Mucosa of descending colon (tissue), 3 donors: ENCODE results near the gene ZBTB17. TPM values are rescaled to one million over a fixed set of nuclear protein-coding genes. Genes with fewer than 3 reads are reported as not detected.
"Not testable (repeated sequence)": the region's sequence is repeated elsewhere in the genome, so short reads cannot be mapped to it uniquely, and the experiment has no call there.

Experiments
- ATAC-seq: fragments of 200-7000 bp; cut with Tn5 transposase; one replicate; pipeline ENCODE4 v1.9.1; 2020; ENCODE audit warnings: mild to moderate bottlenecking, moderate library complexity
- DNase-seq, 3 donors: peaks; one replicate each; pipeline ENCODE4 v3.0.0-alpha.2; 2020
- H3K36me3 ChIP-seq: fragments of 200-600 bp; one replicate; pipeline ENCODE4 v1.8.0; 2021; ENCODE audit warnings: low read depth, mild to moderate bottlenecking
- H3K4me1 ChIP-seq: fragments of 200-600 bp; one replicate; pipeline ENCODE4 v1.8.0; 2021; ENCODE audit warnings: low read depth, mild to moderate bottlenecking
- H3K4me3 ChIP-seq: fragments of 200-600 bp; one replicate; pipeline ENCODE4 v1.8.0; 2021; ENCODE audit warnings: mild to moderate bottlenecking
- H3K9me3 ChIP-seq: fragments of 200-600 bp; one replicate; pipeline ENCODE4 v1.8.0; 2021; ENCODE audit warnings: mild to moderate bottlenecking
- CTCF ChIP-seq: fragments of 200-600 bp; IDR thresholded peaks from one replicate; pipeline ENCODE4 v1.8.0; 2022; ENCODE audit warnings: antibody characterized with exemption, mild to moderate bottlenecking
- intact Hi-C, 2 donors: fragments of 100-400 bp; cut with DNase I in 1 of 2; cut with micrococcal nuclease in 1 of 2; formaldehyde crosslinking; loops; one replicate each; pipeline versions ENCODE4 v1.11.0 to v1.11.1; 2022; cut with DNase I, micrococcal nuclease
- long read RNA-seq, 2 donors: library from polyadenylated mRNA; unstranded; transcript quantifications; one replicate each; pipeline ENCODE4 v2.0.0, GENCODE V29; 2019 to 2021
- total RNA-seq, 3 donors: library from RNA; stranded (reverse); fragmentation: NEBNext Ultra II Directional in 2 of 3; extraction: Animal tissue kit (Norgen Biotek cat#: 25700) in 2 of 3; gene quantifications; one replicate each; pipeline versions ENCODE4 v1.2.1 to v1.2.4, GENCODE V29; 2021 to 2023
- donor health status: DM: no; HTN: no; CAD: no; lungs with moderate emphysema.
- donor health status: DM: no; HTN: no; CAD: no.
- donor health status: DM: no; HTN: yes; CAD: no.

Gene ZBTB17
- 10 to 100 TPM; 29.2 to 40.8 (median 34.6) TPM for total RNA-seq
- long read RNA-seq, donor 1, transcript ZBTB17-202 (16 exons, 2,745 nt), result major isoform, 31 of 64 reads
- long read RNA-seq, donor 1, partial matches to known transcripts, result 12 of 64 reads
- long read RNA-seq, donor 1, other reads (novel, unspliced or antisense), result 20 of 64 reads
- long read RNA-seq, donor 2, transcript ZBTB17-202 (16 exons, 2,745 nt), result major isoform, 9 of 12 reads
- long read RNA-seq, donor 2, partial matches to known transcripts, result 1 of 12 reads
- long read RNA-seq, donor 2, other reads (novel, unspliced or antisense), result 2 of 12 reads

DNA sequence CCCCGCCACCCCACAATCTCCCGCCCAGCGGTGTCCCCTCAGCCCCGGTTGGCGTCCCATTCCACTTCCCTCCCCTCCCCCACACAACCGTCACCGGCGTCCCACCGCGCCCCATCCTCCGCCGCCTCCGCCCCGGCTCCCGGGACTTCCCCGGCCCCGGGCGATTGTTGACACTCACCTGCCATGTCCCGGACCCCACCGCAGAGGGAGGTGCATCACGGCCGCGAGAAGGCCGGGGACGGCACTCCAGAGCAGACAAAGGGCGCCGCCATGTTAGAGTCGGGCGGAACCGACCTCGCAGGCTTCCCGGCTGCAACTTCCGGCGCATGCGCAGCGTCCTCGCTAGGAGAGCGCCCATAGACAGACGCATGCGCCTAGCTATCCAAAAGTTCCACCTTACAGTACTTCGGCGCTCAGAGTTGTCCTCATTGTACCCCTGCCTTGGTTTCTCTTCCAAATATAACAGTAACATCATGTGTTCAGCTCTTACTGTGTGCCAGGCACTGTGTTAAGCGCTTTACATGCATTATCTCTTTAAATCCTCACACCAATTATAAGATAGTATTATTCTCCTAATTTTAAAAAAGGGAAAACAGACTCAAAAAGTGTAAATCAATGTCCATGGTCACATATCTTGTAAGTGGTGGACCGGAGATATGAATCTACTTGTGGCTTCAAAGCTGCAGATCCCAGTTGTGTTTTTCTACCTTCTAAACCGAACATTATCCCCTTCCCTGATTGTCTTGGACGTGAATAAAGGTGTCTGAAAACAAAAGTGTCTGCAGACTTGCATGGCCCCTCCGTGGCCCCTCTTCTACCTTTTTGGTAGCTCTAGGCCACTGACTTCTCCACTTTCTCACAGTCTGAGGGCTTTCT, at the start of gene ZBTB17:
Gene ZBTB17, minus strand, starts transcription at position 297 of the 876 bp plus-strand sequence. CDS start 27,606 bp downstream, outside the sequence.
- H3K9me3 ChIP-seq, result no peaks in the 10 kb centered on the region
- no peak for TF ChIP-seq CTCF
- intact Hi-C loops, result no loop called here
- no peaks in the 10 kb centered on the region for H3K36me3 ChIP-seq
- H3K4me3 ChIP-seq, result peak within 1 kb of the TSS; percentile 61
- peak; percentile 95 to 96 (median 96) for DNase-seq
- peaks cover 13% of the 10 kb centered on the region for H3K4me1 ChIP-seq
- ATAC-seq, result peak; percentile 99

DNA sequence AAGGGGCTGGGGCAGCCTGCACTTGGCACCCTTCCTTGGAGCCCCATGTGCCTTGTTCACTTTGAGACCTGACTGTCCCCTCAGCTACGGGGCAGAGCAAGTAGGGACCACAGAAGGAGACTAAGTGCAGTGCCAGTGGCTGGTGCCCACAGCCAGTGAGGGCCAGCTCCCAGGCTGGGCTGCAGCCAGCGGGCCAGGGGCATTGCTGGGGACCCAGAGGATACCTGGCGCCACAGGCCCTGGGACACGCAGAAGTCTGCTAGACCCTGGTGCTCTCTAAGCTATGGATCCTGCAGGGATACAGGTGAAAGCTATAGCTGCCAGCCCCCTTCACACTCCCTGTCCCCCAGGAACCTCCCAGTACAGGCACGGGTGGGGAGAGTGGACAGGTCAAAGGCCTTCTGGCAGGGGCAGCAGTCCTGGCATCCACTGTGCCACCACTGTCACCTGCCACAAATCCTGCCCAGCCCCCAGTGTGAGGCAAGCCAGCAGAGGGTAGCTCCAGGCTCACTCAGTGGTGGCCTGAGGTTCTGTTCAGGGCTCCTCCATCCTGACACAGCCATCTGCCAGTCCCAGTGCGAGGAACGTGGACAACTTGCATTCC, 47.3 kb upstream of the ZBTB17 start:
- H3K4me1 ChIP-seq, result peaks cover 8% of the 10 kb centered on the region
- DNase-seq, result no peak
- H3K36me3 ChIP-seq, result no peaks in the 10 kb centered on the region
- H3K9me3 ChIP-seq, result no peaks in the 10 kb centered on the region
- intact Hi-C loops, result no loop called here
- ATAC-seq, result no peak
- H3K4me3 ChIP-seq, result no peak overlapping the region
- TF ChIP-seq CTCF, result no peak

- Histone ChIP-seq H3K36me3 (no peaks in the 10 kb centered on the region), H3K9me3 (no peaks in the 10 kb centered on the region), H3K4me1 (peaks cover 8% of the 10 kb centered on the region), H3K4me3 (no peak overlapping the region)
- DNase-seq, result no peak
- ATAC-seq, result no peak
- TF ChIP-seq CTCF, result no peak
- intact Hi-C loops, result no loop called here
Observed at GRCh38 chr1:16022393-16022792, 46.5 kb upstream of the ZBTB17 start.

DNA sequence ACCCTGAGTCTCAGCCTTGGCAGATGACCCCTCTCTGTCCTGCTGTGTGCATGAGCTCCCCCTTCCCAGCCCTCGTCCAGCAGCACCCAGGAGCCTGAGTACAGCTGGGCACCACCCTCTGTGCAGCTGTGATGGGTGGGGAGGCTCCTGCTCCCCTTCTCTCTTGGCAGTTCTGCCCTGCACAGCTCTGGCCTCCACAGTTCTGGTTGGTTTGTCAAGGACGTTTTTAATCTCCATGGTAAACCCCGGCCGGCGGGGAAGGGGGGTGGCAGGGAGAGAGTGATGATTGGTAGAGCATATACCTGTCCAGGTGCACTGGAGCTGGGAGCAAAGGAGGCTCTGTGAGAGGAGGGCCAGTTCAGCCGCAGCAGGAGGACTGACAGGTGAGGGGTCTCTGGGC, 45.8 kb upstream of the ZBTB17 start, which contains the start of gene CLCNKA:
Gene CLCNKA, plus strand, starts transcription at position 356 of the 400 bp plus-strand sequence. CDS start 584 bp downstream, outside the sequence.
- Histone ChIP-seq H3K4me3 (no peak within 1 kb of the TSS), H3K4me1 (peaks cover under 1% of the 10 kb centered on the region), H3K9me3 (no peaks in the 10 kb centered on the region), H3K36me3 (no peaks in the 10 kb centered on the region)
- DNase-seq, result no peak
- TF ChIP-seq CTCF, result no peak
- intact Hi-C loops, result no loop called here
- ATAC-seq, result no peak

DNA sequence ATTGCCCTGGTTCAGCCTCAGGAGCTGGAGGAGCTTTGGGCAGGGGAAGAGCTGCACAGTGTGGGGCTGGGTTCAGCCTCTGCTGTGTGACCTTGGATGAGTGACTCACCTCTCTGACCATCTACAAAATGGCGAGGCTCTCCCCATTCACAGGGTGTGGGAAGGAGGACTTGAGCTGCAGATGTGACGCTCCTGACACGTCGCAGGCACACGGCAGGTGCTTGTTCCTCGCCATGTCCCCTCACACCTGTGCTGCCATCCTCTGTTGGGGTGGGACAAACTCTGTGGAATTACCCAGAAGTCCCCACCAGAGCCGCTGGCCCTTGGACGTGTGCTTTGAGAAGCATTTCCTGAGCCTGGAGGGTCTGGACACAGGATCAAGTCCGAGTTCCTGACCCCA, 45.0 kb upstream of the ZBTB17 start:
- DNase-seq, H3K4me3 ChIP-seq, H3K9me3 ChIP-seq, H3K36me3 ChIP-seq, intact Hi-C loops, H3K4me1 ChIP-seq: not testable (repeated sequence)
- ATAC-seq, result peak; percentile 8
